H9 (cell line): Measurements from ENCODE around the gene GABPB2. TPM values are rescaled to one million over a fixed set of nuclear protein-coding genes. Genes with fewer than 3 reads are reported as not detected.

ENCODE experiments used
- DNase-seq: peaks from one replicate; pipeline ENCODE4 v3.0.0-alpha.2; 2017
- H2AFZ ChIP-seq: one replicate; pipeline ENCODE4 v1.6.1; 2013; ENCODE audit warnings: mild to moderate bottlenecking, low read length, control low read depth, moderate library complexity
- H2AK5ac ChIP-seq: 2 replicates; pipeline ENCODE4 v1.6.1; 2013; ENCODE audit warnings: low read length, control low read depth, mixed read lengths; ENCODE audit not compliant: insufficient read length
- H2BK120ac ChIP-seq: one replicate; pipeline ENCODE4 v1.6.1; 2013; ENCODE audit warnings: low read depth, mild to moderate bottlenecking, low read length, control low read depth, inconsistent platforms; ENCODE audit not compliant: poor library complexity, severe bottlenecking
- H2BK12ac ChIP-seq: 2 replicates; pipeline ENCODE4 v1.6.1; 2013; ENCODE audit warnings: low read length, control low read depth, mixed read lengths, low read depth; ENCODE audit not compliant: insufficient read length
- H2BK15ac ChIP-seq: 2 replicates; pipeline ENCODE4 v1.6.1; 2013; ENCODE audit warnings: low read depth, low read length, control low read depth
- H2BK20ac ChIP-seq: one replicate; pipeline ENCODE4 v1.6.1; 2013; ENCODE audit warnings: low read depth, mild to moderate bottlenecking, low read length, control low read depth, inconsistent platforms; ENCODE audit not compliant: poor library complexity, severe bottlenecking
- H2BK5ac ChIP-seq: 2 replicates; pipeline ENCODE4 v1.6.1; 2013; ENCODE audit warnings: low read length, control low read depth, mixed read lengths; ENCODE audit not compliant: insufficient read length
- H3K14ac ChIP-seq: 2 replicates; pipeline ENCODE4 v1.6.1; 2013; ENCODE audit warnings: low read length, control low read depth; ENCODE audit not compliant: insufficient read depth
- H3K18ac ChIP-seq: 2 replicates; pipeline ENCODE4 v1.6.1; 2013; ENCODE audit warnings: low read depth, mild to moderate bottlenecking, mixed read lengths, low read length, control low read depth; ENCODE audit not compliant: insufficient read length
- H3K23ac ChIP-seq: 2 replicates; pipeline ENCODE4 v1.6.1; 2013; ENCODE audit warnings: low read length, control low read depth, mixed read lengths, low read depth; ENCODE audit not compliant: insufficient read length
- H3K23me2 ChIP-seq: 2 replicates; pipeline ENCODE4 v1.6.1; 2013; ENCODE audit warnings: low read depth, mild to moderate bottlenecking, mixed read lengths, low read length, control low read depth; ENCODE audit not compliant: insufficient read length, poor library complexity, severe bottlenecking
- H3K27ac ChIP-seq: 2 replicates; pipeline ENCODE4 v1.5.1; 2013; ENCODE audit warnings: low read length, control low read depth, mixed read lengths, low read depth; ENCODE audit not compliant: insufficient read length
- H3K27me3 ChIP-seq: 2 replicates; pipeline ENCODE4 v1.6.1; 2013; ENCODE audit warnings: low read length, control low read depth, inconsistent platforms; ENCODE audit not compliant: insufficient read depth
- H3K4ac ChIP-seq: 2 replicates; pipeline ENCODE4 v1.6.1; 2013; ENCODE audit warnings: low read depth, mild to moderate bottlenecking, control low read depth, inconsistent platforms, low read length, moderate library complexity
- H3K4me1 ChIP-seq: 2 replicates; pipeline ENCODE4 v1.6.1; 2013; ENCODE audit warnings: low read length, control low read depth, inconsistent platforms; ENCODE audit not compliant: insufficient read depth
- H3K4me2 ChIP-seq: 2 replicates; pipeline ENCODE4 v1.6.1; 2013; ENCODE audit warnings: low read length, control low read depth, mixed read lengths; ENCODE audit not compliant: insufficient read length, insufficient read depth
- H3K56ac ChIP-seq: 2 replicates; pipeline ENCODE4 v1.6.1; 2013; ENCODE audit warnings: low read depth, mild to moderate bottlenecking, mixed read lengths, low read length, control low read depth; ENCODE audit not compliant: insufficient read length
- H3K79me1 ChIP-seq: 2 replicates; pipeline ENCODE4 v1.6.1; 2013; ENCODE audit warnings: low read depth, mild to moderate bottlenecking, moderate library complexity, low read length, control low read depth, inconsistent platforms; ENCODE audit not compliant: insufficient read depth, poor library complexity, severe bottlenecking
- H3K79me2 ChIP-seq: 2 replicates; pipeline ENCODE4 v1.6.1; 2013; ENCODE audit warnings: low read length, control low read depth, inconsistent platforms; ENCODE audit not compliant: insufficient read depth
- H3K9ac ChIP-seq: 2 replicates; pipeline ENCODE4 v1.6.1; 2013; ENCODE audit warnings: low read length, control low read depth, mixed read lengths; ENCODE audit not compliant: insufficient read length; ENCODE audit errors: extremely low read depth
- H3K9me3 ChIP-seq: one replicate; pipeline ENCODE4 v1.6.1; 2013; ENCODE audit warnings: low read depth, low read length, inconsistent platforms; ENCODE audit not compliant: control insufficient read depth
- H3T11ph ChIP-seq: one replicate; pipeline ENCODE4 v1.6.1; 2013; ENCODE audit warnings: mild to moderate bottlenecking, low read length, control low read depth, inconsistent platforms
- H4K20me1 ChIP-seq: one replicate; pipeline ENCODE4 v1.6.1; 2013; ENCODE audit not compliant: control insufficient read depth, insufficient read length, insufficient read depth
- H4K5ac ChIP-seq: 2 replicates; pipeline ENCODE4 v1.6.1; 2013; ENCODE audit warnings: low read depth, mild to moderate bottlenecking, mixed read lengths, low read length, control low read depth; ENCODE audit not compliant: insufficient read length
- H4K8ac ChIP-seq: replicated peaks from 2 replicates; pipeline ENCODE4 v1.6.1; 2013; ENCODE audit warnings: low read length, control low read depth, mixed read lengths, low read depth; ENCODE audit not compliant: insufficient read length
- H4K91ac ChIP-seq: 2 replicates; pipeline ENCODE4 v1.6.1; 2013; ENCODE audit warnings: low read depth, mild to moderate bottlenecking, moderate library complexity, mixed read lengths, low read length, control low read depth; ENCODE audit not compliant: insufficient read length
- H3K27ac Mint-ChIP-seq, 3 experiments: 2 replicates in 2 of 3; 3 replicates in 1 of 3; pipeline ENCODE4 v1.8.0; 2020 to 2021; ENCODE audit warnings: mixed read lengths in 3 of 3, mild to moderate bottlenecking in 1 of 3, moderate library complexity in 1 of 3
- H3K27me3 Mint-ChIP-seq: 2 replicates; pipeline ENCODE4 v1.8.0; 2021; ENCODE audit warnings: low read depth, mild to moderate bottlenecking, moderate library complexity, mixed read lengths
- H3K36me3 Mint-ChIP-seq, 3 experiments: 2 replicates in 2 of 3; 3 replicates in 1 of 3; pipeline ENCODE4 v1.8.0; 2020 to 2021; ENCODE audit warnings: low read depth in 3 of 3, mixed read lengths in 3 of 3; ENCODE audit not compliant: insufficient read depth in 1 of 3
- H3K4me1 Mint-ChIP-seq, 2 experiments: 2 replicates each; pipeline ENCODE4 v1.8.0; 2020; ENCODE audit warnings: mixed read lengths in 2 of 2
- H3K4me3 Mint-ChIP-seq, 2 experiments: 2 replicates in 1 of 2; 3 replicates in 1 of 2; pipeline ENCODE4 v1.8.0; 2020 to 2021; ENCODE audit warnings: mild to moderate bottlenecking in 2 of 2, mixed read lengths in 2 of 2, moderate library complexity in 1 of 2
- H3K9me3 Mint-ChIP-seq, 2 experiments: 2 replicates in 1 of 2; 3 replicates in 1 of 2; pipeline ENCODE4 v1.8.0; 2020; ENCODE audit warnings: mild to moderate bottlenecking in 2 of 2, mixed read lengths in 2 of 2, moderate library complexity in 1 of 2
- WGBS: extraction: QIAGEN DNeasy Blood & Tissue Kit; methylation state at CpG from one replicate; pipeline ENCODE4 v1.1.7; 2013; ENCODE audit warnings: missing lambda C conversion rate, low lambda C conversion rate, mixed read lengths; ENCODE audit not compliant: insufficient read length; ENCODE audit errors: extremely low coverage; 5-methylcytosine and 5-hydroxymethylcytosine counted together
- total RNA-seq: library from RNA; stranded (reverse); gene quantifications from 2 replicates; pipeline ENCODE4 v1.2.1, GENCODE V29; 2021
- TF ChIP-seq, protein P1 (sequence below): fragments of 200-600 bp; sonication (generic); conservative IDR thresholded peaks from 3 replicates; pipeline ENCODE4 v1.8.0; 2021; ENCODE audit warnings: antibody characterized with exemption, mild to moderate bottlenecking

GABPB2 gene
- total RNA-seq, 1 experiment from 2014 or later = 4.1 TPM

DNA sequence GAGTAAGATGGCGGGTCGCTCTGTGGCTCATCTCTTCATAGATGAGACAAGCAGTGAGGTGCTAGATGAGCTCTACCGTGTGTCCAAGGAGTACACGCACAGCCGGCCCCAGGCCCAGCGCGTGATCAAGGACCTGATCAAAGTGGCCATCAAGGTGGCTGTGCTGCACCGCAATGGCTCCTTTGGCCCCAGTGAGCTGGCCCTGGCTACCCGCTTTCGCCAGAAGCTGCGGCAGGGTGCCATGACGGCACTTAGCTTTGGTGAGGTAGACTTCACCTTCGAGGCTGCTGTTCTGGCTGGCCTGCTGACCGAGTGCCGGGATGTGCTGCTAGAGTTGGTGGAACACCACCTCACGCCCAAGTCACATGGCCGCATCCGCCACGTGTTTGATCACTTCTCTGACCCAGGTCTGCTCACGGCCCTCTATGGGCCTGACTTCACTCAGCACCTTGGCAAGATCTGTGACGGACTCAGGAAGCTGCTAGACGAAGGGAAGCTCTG lies 88.2 kb downstream of the GABPB2 start:
- Histone ChIP-seq H3K14ac (no peak overlapping the region), H4K91ac (no peak overlapping the region), H4K20me1 (no peaks in the 10 kb centered on the region), H3K27ac (no peak overlapping the region), H2BK15ac (no peak overlapping the region), H3K4me1 (no peaks in the 10 kb centered on the region), H3K9ac (no peak overlapping the region), H3K23me2 (no peaks in the 10 kb centered on the region), H3K56ac (no peak overlapping the region), H4K5ac (no peak overlapping the region), H3K4me2 (no peak overlapping the region), H2AK5ac (no peak overlapping the region), H2BK20ac (no peak overlapping the region), H4K8ac (no peak overlapping the region), H3K79me2 (no peaks in the 10 kb centered on the region), H2BK120ac (no peak overlapping the region), H3K18ac (no peak overlapping the region), H3K79me1 (no peaks in the 10 kb centered on the region), H3K9me3 (no peaks in the 10 kb centered on the region), H3K4ac (no peak overlapping the region), H3T11ph (no peak overlapping the region), H2AFZ (no peak overlapping the region), H2BK12ac (no peak overlapping the region), H3K27me3 (no peaks in the 10 kb centered on the region), H2BK5ac (no peak overlapping the region), H3K23ac (no peak overlapping the region)
- H3K36me3 Mint-ChIP-seq = peaks cover 5 to 29% (median 21%) of the 10 kb centered on the region in 3 experiments; a peak in 6 of 7 replicates
- H3K4me3 Mint-ChIP-seq = no peak overlapping the region
- TF ChIP-seq, protein P1, sequence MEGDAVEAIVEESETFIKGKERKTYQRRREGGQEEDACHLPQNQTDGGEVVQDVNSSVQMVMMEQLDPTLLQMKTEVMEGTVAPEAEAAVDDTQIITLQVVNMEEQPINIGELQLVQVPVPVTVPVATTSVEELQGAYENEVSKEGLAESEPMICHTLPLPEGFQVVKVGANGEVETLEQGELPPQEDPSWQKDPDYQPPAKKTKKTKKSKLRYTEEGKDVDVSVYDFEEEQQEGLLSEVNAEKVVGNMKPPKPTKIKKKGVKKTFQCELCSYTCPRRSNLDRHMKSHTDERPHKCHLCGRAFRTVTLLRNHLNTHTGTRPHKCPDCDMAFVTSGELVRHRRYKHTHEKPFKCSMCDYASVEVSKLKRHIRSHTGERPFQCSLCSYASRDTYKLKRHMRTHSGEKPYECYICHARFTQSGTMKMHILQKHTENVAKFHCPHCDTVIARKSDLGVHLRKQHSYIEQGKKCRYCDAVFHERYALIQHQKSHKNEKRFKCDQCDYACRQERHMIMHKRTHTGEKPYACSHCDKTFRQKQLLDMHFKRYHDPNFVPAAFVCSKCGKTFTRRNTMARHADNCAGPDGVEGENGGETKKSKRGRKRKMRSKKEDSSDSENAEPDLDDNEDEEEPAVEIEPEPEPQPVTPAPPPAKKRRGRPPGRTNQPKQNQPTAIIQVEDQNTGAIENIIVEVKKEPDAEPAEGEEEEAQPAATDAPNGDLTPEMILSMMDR = no peak
- H3K4me1 Mint-ChIP-seq = peaks cover 9 to 10% of the 10 kb centered on the region in 2 experiments; a peak in 3 of 4 replicates
- no peaks in the 10 kb centered on the region for H3K27me3 Mint-ChIP-seq
- H3K9me3 Mint-ChIP-seq = no peaks in the 10 kb centered on the region; a peak in 1 of 5 replicates
- no peak for DNase-seq
- H3K27ac Mint-ChIP-seq = peak overlapping the region in 1 of 3 experiments; percentile 59; a peak in 1 of 7 replicates
- no CpG with 5 or more reads among the region's 22 CpGs for WGBS
